Rectal smooth muscle tissue (tissue), 1 donor: ENCODE measurements around the gene NME5.

Experiments
- H3K27ac ChIP-seq: one replicate; pipeline ENCODE4 v1.7.0; 2013; ENCODE audit warnings: low read depth, low read length, inconsistent platforms
- H3K27me3 ChIP-seq: one replicate; pipeline ENCODE4 v1.7.0; 2013; ENCODE audit warnings: low read length; ENCODE audit not compliant: control insufficient read depth, insufficient read depth
- H3K36me3 ChIP-seq: one replicate; pipeline ENCODE4 v1.7.0; 2013; ENCODE audit warnings: low read length; ENCODE audit not compliant: control insufficient read depth, insufficient read depth
- H3K4me1 ChIP-seq: one replicate; pipeline ENCODE4 v1.7.0; 2013; ENCODE audit warnings: low read length; ENCODE audit not compliant: control insufficient read depth, insufficient read depth
- H3K4me3 ChIP-seq: one replicate; pipeline ENCODE4 v1.7.0; 2013; ENCODE audit warnings: low read length
- H3K9ac ChIP-seq: one replicate; pipeline ENCODE4 v1.7.0; 2013; ENCODE audit warnings: low read length

The NME5 gene, protein sequence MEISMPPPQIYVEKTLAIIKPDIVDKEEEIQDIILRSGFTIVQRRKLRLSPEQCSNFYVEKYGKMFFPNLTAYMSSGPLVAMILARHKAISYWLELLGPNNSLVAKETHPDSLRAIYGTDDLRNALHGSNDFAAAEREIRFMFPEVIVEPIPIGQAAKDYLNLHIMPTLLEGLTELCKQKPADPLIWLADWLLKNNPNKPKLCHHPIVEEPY

DNA sequence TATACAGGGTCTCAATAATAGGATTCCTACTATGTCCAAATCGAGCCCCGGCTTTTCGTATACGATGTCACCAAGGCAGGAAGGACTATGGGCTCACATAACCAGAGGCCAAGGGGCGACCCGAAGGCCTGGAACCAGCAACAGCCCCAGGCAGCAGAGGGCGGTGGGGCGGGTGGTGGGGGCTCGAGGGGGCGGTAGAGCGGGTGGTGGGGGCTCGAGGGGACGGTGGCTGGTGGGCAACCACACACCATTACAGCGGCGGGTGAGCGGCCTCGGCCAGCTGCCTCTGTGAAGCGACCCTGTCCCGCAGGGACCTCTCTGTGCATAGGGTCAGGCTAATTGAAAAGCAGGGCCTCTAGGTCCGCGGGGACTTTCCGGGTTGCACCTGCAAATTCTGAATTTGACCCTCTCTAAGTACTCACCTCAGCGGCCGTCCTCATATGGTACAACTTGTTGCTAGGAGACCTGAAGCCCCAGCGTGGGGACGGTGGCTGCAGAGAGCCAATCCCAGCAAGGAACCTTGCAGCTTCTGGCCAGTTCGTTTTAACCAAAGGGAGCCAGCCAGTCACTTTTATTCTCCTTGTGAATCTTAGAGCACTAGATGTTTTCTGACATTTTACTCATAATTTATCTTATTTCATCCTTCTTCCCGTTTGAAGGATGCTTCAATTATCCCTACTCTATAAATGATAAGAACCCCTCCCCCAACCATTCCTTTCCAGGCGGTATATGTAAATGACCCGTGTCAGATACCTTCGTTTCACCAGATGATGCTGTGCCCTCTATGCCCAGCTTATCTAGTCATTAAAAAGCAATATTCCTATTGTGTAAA lies at the start of gene NME5:
Gene NME5, minus strand, starts transcription at position 480 of the 832 bp plus-strand sequence. CDS start 648 bp downstream, outside the sequence.
- no peaks in the 10 kb centered on the region for H3K27me3 ChIP-seq
- no peaks in the 10 kb centered on the region for H3K36me3 ChIP-seq
- H3K4me1 ChIP-seq, result no peaks in the 10 kb centered on the region
- peak within 1 kb of the TSS; percentile 79 for H3K4me3 ChIP-seq
- no peak within 1 kb of the TSS for H3K9ac ChIP-seq
- H3K27ac ChIP-seq, result no peak within 1 kb of the TSS

DNA sequence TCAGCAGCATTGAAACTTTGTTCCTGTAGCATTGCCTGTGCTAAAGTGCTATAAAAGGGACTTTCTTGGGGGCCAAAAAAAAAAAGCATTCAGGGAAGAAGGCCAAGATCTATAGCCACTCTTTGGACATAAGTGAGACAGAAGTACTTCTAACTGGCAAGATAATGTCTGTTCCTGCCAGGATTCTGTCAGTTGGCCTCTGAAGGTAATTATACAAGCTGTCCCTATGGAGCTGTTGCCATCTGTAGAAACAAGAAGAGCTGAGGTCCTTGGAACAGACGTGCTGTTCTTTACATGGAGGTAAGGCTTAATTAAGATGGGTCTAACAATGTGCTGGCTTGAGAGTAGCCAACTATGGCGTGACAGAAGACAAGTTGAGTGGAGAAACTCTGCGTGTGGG lies 49.4 kb upstream of the NME5 start:
- Histone ChIP-seq H3K9ac (no peak overlapping the region), H3K27ac (no peak overlapping the region), H3K27me3 (no peaks in the 10 kb centered on the region), H3K4me3 (no peak overlapping the region), H3K4me1 (no peaks in the 10 kb centered on the region), H3K36me3 (peaks cover 26% of the 10 kb centered on the region)

DNA sequence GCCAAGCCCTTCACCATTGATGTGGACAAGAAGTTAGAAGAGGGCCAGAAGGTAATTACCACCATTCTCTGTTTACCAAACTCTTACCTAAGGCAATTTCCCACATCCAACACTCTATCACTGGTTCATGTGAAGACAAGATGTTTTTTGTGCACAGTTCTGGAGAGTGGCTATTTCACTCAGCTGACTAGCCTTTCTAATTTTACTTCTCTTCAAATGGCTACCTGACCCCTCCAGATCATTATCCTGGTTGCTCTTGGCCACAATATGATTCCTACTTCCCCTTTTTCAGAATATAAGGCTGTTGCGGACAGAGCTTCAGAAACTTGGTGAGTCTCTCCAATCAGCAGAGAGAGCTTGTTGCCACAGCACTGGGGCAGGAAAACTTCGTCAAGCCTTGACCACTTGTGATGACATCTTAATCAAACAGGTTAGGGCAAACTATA lies 46.8 kb upstream of the NME5 start:
- Histone ChIP-seq H3K9ac (no peak overlapping the region), H3K4me1 (no peaks in the 10 kb centered on the region), H3K27me3 (no peaks in the 10 kb centered on the region), H3K4me3 (no peak overlapping the region), H3K27ac (no peak overlapping the region), H3K36me3 (peaks cover 15% of the 10 kb centered on the region)

DNA sequence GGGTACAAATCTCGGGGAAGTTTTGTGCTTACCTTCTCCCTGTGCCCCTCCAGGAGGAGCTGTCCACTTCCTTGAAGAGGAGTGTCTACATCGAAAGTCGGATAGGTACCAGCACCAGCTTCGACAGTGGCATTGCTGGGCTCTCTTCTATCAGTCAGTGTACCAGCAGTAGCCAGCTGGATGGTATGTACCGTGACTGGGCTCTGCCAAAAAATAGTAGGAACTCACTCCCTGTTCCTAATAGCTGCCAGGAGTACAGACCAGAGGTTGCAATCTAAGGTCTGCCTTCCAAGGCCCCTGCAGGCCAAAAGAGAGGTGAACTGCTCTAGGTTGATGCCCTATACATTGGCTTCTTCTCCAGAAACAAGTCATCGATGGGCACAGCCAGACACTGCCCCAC lies 43.6 kb upstream of the NME5 start:
- H3K9ac ChIP-seq, result no peak overlapping the region
- no peak overlapping the region for H3K4me3 ChIP-seq
- H3K36me3 ChIP-seq, result no peaks in the 10 kb centered on the region
- no peaks in the 10 kb centered on the region for H3K27me3 ChIP-seq
- H3K27ac ChIP-seq, result no peak overlapping the region
- peaks cover 6% of the 10 kb centered on the region for H3K4me1 ChIP-seq

DNA sequence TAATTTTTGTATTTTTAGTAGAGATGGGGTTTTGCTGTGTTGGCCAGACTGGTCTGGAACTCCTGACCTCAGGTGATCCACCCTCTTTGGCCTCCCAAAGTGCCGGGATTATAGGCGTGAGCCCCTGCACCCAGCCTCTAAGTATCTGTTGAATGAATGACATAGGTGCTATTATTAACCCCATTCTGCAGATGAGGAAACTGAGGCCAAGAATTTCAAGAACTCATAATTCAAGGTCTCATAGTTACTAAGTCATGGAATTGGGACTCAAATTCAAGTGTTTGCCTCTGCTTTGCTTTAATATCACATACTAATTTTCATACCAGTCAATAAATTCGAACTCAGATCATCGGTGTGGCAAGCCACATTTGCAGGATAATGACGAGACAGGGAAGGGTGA lies 41.6 kb upstream of the NME5 start:
- Histone ChIP-seq H3K27me3 (no peaks in the 10 kb centered on the region), H3K27ac (no peak overlapping the region), H3K4me1 (peaks cover 6% of the 10 kb centered on the region), H3K4me3 (no peak overlapping the region), H3K9ac (no peak overlapping the region), H3K36me3 (no peaks in the 10 kb centered on the region)

DNA sequence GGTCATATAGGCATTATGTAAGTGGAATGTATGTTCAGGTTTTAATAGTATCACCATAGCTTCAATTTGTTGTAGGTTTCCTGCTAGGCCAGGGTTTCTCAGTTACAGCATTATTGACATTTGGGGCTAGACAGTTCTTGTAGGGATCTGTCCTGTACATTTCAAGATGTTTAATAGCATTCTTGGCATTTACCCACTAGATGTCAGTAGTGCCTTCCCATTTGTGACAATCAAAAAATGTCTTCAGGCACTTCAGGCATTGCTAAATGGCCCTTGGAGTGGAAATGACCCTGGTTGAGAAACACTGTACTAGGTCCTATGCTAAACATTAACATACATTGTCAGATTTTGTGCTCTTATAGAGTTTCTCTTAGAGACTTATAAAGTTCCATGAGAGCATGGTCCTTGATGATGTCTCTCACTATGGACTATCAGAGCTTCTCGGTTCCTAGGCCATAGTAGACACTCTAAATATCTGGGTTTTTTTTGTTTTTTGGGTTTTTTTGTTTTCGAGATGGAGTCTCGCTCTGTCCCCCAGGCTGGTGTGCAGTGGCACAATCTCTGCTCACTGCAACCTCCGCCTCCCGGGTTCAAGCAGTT lies 41.1 kb upstream of the NME5 start:
- Histone ChIP-seq H3K9ac (no peak overlapping the region), H3K4me3 (no peak overlapping the region), H3K4me1 (peaks cover 6% of the 10 kb centered on the region), H3K36me3 (no peaks in the 10 kb centered on the region), H3K27me3 (no peaks in the 10 kb centered on the region), H3K27ac (no peak overlapping the region)

DNA sequence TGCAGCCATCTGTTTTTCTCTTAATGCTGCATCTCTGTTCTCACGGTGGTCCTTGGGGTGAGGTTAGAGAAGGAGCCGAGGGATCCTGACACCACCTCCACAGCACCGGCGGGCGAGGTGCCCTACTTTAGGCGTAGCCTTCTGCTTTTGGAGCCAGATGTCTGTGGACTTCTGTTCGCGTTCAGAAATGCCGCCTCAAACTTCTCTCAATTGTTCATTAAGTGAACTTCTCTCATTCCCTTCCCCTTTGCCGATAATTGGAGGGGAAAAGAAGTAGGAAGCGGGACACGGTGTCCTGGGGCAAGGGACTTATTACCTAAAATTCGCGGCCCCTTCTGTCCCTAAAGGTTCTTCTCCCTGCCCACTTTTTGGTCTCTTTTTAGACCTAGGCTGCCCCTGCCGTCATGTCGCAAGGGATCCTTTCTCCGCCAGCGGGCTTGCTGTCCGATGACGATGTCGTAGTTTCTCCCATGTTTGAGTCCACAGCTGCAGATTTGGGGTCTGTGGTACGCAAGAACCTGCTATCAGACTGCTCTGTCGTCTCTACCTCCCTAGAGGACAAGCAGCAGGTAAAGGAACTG lies 40.1 kb upstream of the NME5 start:
- Histone ChIP-seq H3K36me3 (peaks cover 3% of the 10 kb centered on the region), H3K4me1 (peaks cover 6% of the 10 kb centered on the region), H3K4me3 (peak overlapping the region; percentile 54), H3K27ac (no peak overlapping the region), H3K27me3 (no peaks in the 10 kb centered on the region), H3K9ac (no peak overlapping the region)

DNA sequence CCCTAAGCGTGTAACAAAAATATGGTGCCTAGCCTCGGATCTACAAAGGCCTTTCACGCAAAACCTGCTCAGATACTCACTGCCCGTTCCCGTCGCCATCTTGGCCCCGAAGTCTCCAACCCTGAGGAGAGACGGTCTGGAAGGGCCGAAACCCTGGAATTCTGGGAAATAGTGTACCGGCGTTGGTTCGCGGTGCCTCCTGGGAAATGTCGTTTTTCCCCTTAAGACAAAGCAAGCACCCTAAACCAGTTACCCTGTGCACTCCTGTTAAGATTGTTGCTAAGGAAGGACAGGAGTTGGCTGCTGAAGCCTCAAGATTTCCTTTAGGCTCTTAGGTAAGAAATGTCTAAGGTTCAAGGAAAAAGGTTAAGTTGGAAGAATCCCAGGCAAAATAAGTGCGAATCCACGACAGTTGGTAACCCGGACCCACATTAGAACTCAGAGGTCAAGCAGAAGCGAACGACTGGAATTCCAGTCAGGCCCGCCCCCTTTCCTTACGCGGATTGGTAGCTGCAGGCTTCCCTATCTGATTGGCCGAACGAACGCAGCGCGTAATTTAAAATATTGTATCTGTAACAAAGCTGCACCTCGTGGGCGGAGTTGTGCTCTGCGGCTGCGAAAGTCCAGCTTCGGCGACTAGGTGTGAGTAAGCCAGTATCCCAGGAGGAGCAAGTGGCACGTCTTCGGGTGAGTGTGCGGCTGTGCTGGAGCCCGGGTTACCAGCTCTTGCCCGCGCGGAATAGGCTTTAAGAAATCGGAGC lies 39.5 kb upstream of the NME5 start, which contains the start of the genes BRD8 and KIF20A:
Gene BRD8, minus strand, starts transcription at position 115 of the 761 bp plus-strand sequence. Its CDS starts 16 bp downstream, at position 99.
Gene KIF20A, plus strand, starts transcription at position 597 of the 761 bp plus-strand sequence. CDS start 569 bp downstream, outside the sequence.
- Histone ChIP-seq H3K9ac (peak within 1 kb of the TSS; percentile 71), H3K36me3 (peaks cover 3% of the 10 kb centered on the region), H3K27ac (peak within 1 kb of the TSS; percentile 89), H3K4me1 (peaks cover 6% of the 10 kb centered on the region), H3K4me3 (peak within 1 kb of the TSS; percentile 97), H3K27me3 (no peaks in the 10 kb centered on the region)

DNA sequence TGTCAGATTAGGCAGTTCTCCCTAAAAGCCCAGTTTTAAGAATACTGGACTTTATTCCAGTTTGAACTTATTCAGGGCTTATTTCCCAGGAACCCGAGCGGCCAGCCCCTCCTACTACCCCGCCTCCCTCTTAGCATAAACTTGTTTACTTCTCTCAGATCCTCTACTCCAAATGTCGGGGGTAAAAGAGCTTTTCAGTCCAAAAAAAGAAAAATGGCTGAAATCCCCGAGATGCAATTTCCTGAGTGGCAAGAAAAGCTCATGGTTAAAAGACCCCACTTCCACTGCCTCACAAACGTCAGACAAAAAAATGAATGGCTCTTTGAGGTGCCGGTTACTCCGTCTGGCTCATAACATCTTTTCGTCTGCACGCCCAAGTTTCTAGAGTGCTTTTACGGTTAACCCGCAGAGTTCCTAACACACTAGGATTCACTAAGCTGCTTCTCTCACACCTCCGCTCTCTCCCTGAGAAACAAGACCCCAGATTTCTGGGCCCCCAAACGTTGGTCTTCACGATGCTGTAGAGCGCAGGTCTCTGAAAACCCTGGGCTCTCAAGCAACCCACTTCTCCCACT lies 38.8 kb upstream of the NME5 start:
- Histone ChIP-seq H3K36me3 (peaks cover 3% of the 10 kb centered on the region), H3K9ac (peak overlapping the region; percentile 71), H3K4me3 (peak overlapping the region; percentile 97), H3K4me1 (peaks cover 6% of the 10 kb centered on the region), H3K27ac (peak overlapping the region; percentile 89), H3K27me3 (no peaks in the 10 kb centered on the region)

DNA sequence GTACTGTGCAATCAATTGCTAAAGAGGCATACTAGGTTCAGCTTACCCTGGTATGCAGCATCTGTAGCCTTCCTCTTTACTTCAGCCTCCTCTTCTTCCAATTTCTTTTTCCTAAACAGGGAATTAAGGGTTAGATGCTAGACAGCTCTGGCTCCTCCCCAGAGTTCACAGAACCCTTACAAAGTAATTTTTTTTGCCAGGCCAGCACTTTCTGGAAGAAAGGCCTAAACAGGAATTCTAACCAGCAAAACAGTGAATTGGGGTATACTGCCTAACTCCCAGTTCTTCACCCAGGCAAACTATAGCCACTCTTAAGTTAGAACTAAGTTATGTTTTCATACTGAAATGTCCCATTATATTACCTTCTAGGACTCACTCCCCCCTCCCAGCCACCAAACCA lies 31.1 kb upstream of the NME5 start:
- H3K4me1 ChIP-seq, result no peaks in the 10 kb centered on the region
- H3K9ac ChIP-seq, result no peak overlapping the region
- H3K27me3 ChIP-seq, result no peaks in the 10 kb centered on the region
- H3K36me3 ChIP-seq, result peaks cover 41% of the 10 kb centered on the region
- no peak overlapping the region for H3K27ac ChIP-seq
- no peak overlapping the region for H3K4me3 ChIP-seq

DNA sequence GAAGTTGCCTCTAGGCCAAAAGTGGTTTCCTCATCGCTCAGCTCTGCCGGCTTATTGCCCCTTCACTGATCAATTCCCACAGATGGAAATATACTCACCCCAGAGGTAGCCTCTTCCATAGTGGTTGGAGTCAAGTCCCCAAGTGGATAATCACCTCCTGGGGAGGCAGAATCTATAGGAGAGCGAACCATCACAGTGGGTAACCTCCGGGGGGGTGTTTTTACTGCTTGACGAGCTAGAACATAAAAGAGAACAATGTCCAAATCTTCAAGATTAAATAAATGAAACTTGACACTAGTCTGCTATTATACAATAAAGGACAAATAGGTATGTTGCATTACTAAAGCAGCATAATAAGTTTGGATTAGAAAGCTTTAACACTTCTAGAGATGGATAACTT lies 29.9 kb upstream of the NME5 start:
- no peak overlapping the region for H3K4me3 ChIP-seq
- no peak overlapping the region for H3K9ac ChIP-seq
- no peak overlapping the region for H3K27ac ChIP-seq
- no peaks in the 10 kb centered on the region for H3K4me1 ChIP-seq
- no peaks in the 10 kb centered on the region for H3K27me3 ChIP-seq
- peaks cover 48% of the 10 kb centered on the region for H3K36me3 ChIP-seq
